ENCODE measurements around the gene STAT4. TPM values are rescaled to one million over a fixed set of nuclear protein-coding genes. Genes with fewer than 3 reads are reported as not detected.

The STAT4 gene
- total RNA-seq, 1 experiment from 2014 or later: 0.33 TPM

DNA sequence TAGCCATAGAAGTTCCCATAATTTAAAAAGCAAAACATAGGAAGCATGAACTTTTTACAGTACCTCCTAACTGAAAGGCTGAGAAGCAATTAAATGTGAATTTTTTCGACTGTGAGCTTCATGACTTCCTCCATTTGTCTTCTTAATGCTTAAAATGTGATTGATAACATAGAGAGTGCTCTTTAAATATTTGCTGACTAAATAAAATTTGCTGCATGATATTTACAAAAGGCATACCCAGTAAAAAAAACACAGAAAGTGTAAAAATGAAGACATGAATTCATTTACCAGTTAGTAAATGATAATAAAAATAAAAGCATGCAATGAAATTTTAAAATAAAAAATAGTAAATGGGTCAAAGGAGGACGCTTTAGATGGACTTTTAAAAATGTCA is 21.9 kb downstream of the STAT4 start:
- H2BK20ac ChIP-seq (ENCODE audit: low read depth, low read length, poor library complexity, severe bottlenecking): no peak overlapping the region
- TF ChIP-seq, protein P1, sequence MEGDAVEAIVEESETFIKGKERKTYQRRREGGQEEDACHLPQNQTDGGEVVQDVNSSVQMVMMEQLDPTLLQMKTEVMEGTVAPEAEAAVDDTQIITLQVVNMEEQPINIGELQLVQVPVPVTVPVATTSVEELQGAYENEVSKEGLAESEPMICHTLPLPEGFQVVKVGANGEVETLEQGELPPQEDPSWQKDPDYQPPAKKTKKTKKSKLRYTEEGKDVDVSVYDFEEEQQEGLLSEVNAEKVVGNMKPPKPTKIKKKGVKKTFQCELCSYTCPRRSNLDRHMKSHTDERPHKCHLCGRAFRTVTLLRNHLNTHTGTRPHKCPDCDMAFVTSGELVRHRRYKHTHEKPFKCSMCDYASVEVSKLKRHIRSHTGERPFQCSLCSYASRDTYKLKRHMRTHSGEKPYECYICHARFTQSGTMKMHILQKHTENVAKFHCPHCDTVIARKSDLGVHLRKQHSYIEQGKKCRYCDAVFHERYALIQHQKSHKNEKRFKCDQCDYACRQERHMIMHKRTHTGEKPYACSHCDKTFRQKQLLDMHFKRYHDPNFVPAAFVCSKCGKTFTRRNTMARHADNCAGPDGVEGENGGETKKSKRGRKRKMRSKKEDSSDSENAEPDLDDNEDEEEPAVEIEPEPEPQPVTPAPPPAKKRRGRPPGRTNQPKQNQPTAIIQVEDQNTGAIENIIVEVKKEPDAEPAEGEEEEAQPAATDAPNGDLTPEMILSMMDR (conservative IDR thresholded peaks at IDR 0.05): no peak
- H4K91ac ChIP-seq (ENCODE audit: insufficient read length, low read depth, low read length): no peak overlapping the region
- H2AK5ac ChIP-seq (ENCODE audit: insufficient read length, low read length): no peak overlapping the region
- H3K18ac ChIP-seq (ENCODE audit: insufficient read length, low read depth, low read length): no peak overlapping the region
- no peak overlapping the region for H3K27ac ChIP-seq (ENCODE audit: insufficient read length, low read depth, low read length)
- no peaks in the 10 kb centered on the region for H3K79me1 ChIP-seq (ENCODE audit: insufficient read depth, low read depth, low read length, poor library complexity, severe bottlenecking)
- H3K27me3 Mint-ChIP-seq (ENCODE audit: low read depth): no peaks in the 10 kb centered on the region
- H2BK5ac ChIP-seq (ENCODE audit: insufficient read length, low read length): no peak overlapping the region
- H3K36me3 Mint-ChIP-seq (ENCODE audit: insufficient read depth in 1 of 3, low read depth in 3 of 3): 0 out of 7 replicates have a peak, but pooled peaks cover 0 to 4% (median 0%) of the 10 kb centered on the region in 3 experiments
- no peak overlapping the region for H4K8ac ChIP-seq (replicated peaks; ENCODE audit: insufficient read length, low read depth, low read length)
- no peaks in the 10 kb centered on the region for H3K79me2 ChIP-seq (ENCODE audit: insufficient read depth, low read length)
- H4K5ac ChIP-seq (ENCODE audit: insufficient read length, low read depth, low read length): no peak overlapping the region
- H3K4ac ChIP-seq (ENCODE audit: low read depth, low read length): no peak overlapping the region
- no peak overlapping the region for H2AFZ ChIP-seq (ENCODE audit: low read length)
- H3K27ac Mint-ChIP-seq: no peak overlapping the region
- DNase-seq: no peak
- no peaks in the 10 kb centered on the region for H3K23me2 ChIP-seq (ENCODE audit: insufficient read length, low read depth, low read length, poor library complexity, severe bottlenecking)
- H3K14ac ChIP-seq (ENCODE audit: insufficient read depth, low read length): no peak overlapping the region
- no peaks in the 10 kb centered on the region for H3K4me1 Mint-ChIP-seq
- H3T11ph ChIP-seq (ENCODE audit: low read length): no peak overlapping the region
- no peak overlapping the region for H2BK15ac ChIP-seq (ENCODE audit: low read depth, low read length)
- H3K27me3 ChIP-seq (ENCODE audit: insufficient read depth, low read length): no peaks in the 10 kb centered on the region
- WGBS (ENCODE audit: extremely low coverage, insufficient read length, low lambda C conversion rate): no CpG with 5 or more reads among the region's 2 CpGs
- H3K4me2 ChIP-seq (ENCODE audit: insufficient read depth, insufficient read length, low read length): no peak overlapping the region
- no peaks in the 10 kb centered on the region; a peak in 1 of 5 replicates for H3K9me3 Mint-ChIP-seq
- H2BK120ac ChIP-seq (ENCODE audit: low read depth, low read length, poor library complexity, severe bottlenecking): no peak overlapping the region
- no peaks in the 10 kb centered on the region for H3K9me3 ChIP-seq (ENCODE audit: control insufficient read depth, low read depth, low read length)
- H2BK12ac ChIP-seq (ENCODE audit: insufficient read length, low read depth, low read length): no peak overlapping the region
- no peaks in the 10 kb centered on the region for H4K20me1 ChIP-seq (ENCODE audit: control insufficient read depth, insufficient read depth, insufficient read length)
- no peak overlapping the region for H3K9ac ChIP-seq (ENCODE audit: extremely low read depth, insufficient read length, low read length)
- H3K56ac ChIP-seq (ENCODE audit: insufficient read length, low read depth, low read length): no peak overlapping the region
- H3K23ac ChIP-seq (ENCODE audit: insufficient read length, low read depth, low read length): no peak overlapping the region
- no peaks in the 10 kb centered on the region for H3K4me1 ChIP-seq (ENCODE audit: insufficient read depth, low read length)
- no peak overlapping the region for H3K4me3 Mint-ChIP-seq
